OCI-LY3 (cell line): ENCODE data around the gene LIN7B.

Experiments
- H2AFZ ChIP-seq: fragments of 200-600, 300-600 bp; shearing (Covaris generic); 2 replicates; pipeline ENCODE4 v1.6.0; 2014; ENCODE audit warnings: antibody characterized with exemption, low read depth, low read length
- H3K27ac ChIP-seq: fragments of 200-600, 300-600 bp; sonication (generic); 2 replicates; pipeline ENCODE4 v1.5.1; 2014; ENCODE audit warnings: mild to moderate bottlenecking, low read length, moderate library complexity, mixed read lengths
- H3K27me3 ChIP-seq: fragments of 200-600, 300-600 bp; sonication (generic); 2 replicates; pipeline ENCODE4 v1.6.1; 2014; ENCODE audit warnings: low read depth, low read length, mixed read lengths
- H3K36me3 ChIP-seq: fragments of 200-600, 300-600 bp; sonication (generic); replicated peaks from 2 replicates; pipeline ENCODE3; 2014; ENCODE audit warnings: low read depth, low read length, mixed read lengths
- H3K4me1 ChIP-seq: fragments of 300-600, 200-600 bp; sonication (generic); 2 replicates; pipeline ENCODE4 v1.6.1; 2014; ENCODE audit warnings: low read length, mixed read lengths
- H3K4me2 ChIP-seq: fragments of 200-600, 300-600 bp; sonication (generic); 2 replicates; pipeline ENCODE4 v1.6.1; 2014; ENCODE audit warnings: low read length, mixed read lengths
- H3K4me3 ChIP-seq: fragments of 300-600, 200-600 bp; sonication (generic); 2 replicates; pipeline ENCODE4 v1.5.1; 2014; ENCODE audit warnings: antibody characterized with exemption, mild to moderate bottlenecking, low read length, moderate library complexity
- H3K79me2 ChIP-seq: fragments of 300-600, 200-600 bp; shearing (Covaris generic); 2 replicates; pipeline ENCODE4 v1.6.1; 2014; ENCODE audit warnings: mild to moderate bottlenecking, low read length, mixed read lengths
- H3K9ac ChIP-seq: fragments of 300-600, 200-600 bp; shearing (Covaris generic); 2 replicates; pipeline ENCODE4 v1.6.0; 2014; ENCODE audit warnings: mild to moderate bottlenecking, low read length, moderate library complexity
- H3K9me3 ChIP-seq: fragments of 200-600, 300-600 bp; shearing (Covaris generic); 2 replicates; pipeline ENCODE4 v1.6.1; 2014; ENCODE audit warnings: low read length, mixed read lengths; ENCODE audit not compliant: insufficient read depth
- H4K20me1 ChIP-seq: fragments of 200-600, 300-600 bp; sonication (generic); 2 replicates; pipeline ENCODE4 v1.6.1; 2016; ENCODE audit warnings: low read length, mixed read lengths; ENCODE audit not compliant: insufficient read depth
- CTCF ChIP-seq: fragments of 200-600, 300-600 bp; sonication (generic); IDR thresholded peaks from 2 replicates; pipeline ENCODE4 v1.5.1; 2014; ENCODE audit warnings: antibody characterized with exemption, low read length, low read depth
- EZH2phosphoT487 ChIP-seq: fragments of 200-600 bp; shearing (Covaris generic); IDR thresholded peaks from 2 replicates; pipeline ENCODE4 v1.6.1; 2018; ENCODE audit warnings: antibody characterized with exemption, mixed run types, low read depth

The LIN7B gene

GRCh38 chr19:49149652-49150105 is 35.5 kb downstream of the LIN7B start:
- H4K20me1 ChIP-seq = no peaks in the 10 kb centered on the region
- H3K27me3 ChIP-seq = 0 out of 2 replicates have a peak, but pooled peaks cover 3% of the 10 kb centered on the region
- H3K36me3 ChIP-seq = no peaks in the 10 kb centered on the region
- H3K4me1 ChIP-seq = peaks cover 31% of the 10 kb centered on the region
- H3K9ac ChIP-seq = peak overlapping the region; percentile 76
- H2AFZ ChIP-seq = peak overlapping the region; percentile 86
- H3K79me2 ChIP-seq = no peaks in the 10 kb centered on the region
- peak overlapping the region; percentile 74 for H3K27ac ChIP-seq
- no peak for TF ChIP-seq EZH2phosphoT487
- no peak for TF ChIP-seq CTCF
- peak overlapping the region; percentile 83 for H3K4me3 ChIP-seq
- H3K4me2 ChIP-seq = peak overlapping the region; percentile 88
- no peaks in the 10 kb centered on the region for H3K9me3 ChIP-seq

GRCh38 chr19:49150106-49150943 is 36.2 kb downstream of the LIN7B start:
- Histone ChIP-seq H3K9ac (peak overlapping the region; percentile 76), H3K9me3 (no peaks in the 10 kb centered on the region), H3K4me1 (peaks cover 29% of the 10 kb centered on the region), H2AFZ (peak overlapping the region; percentile 86), H3K27ac (peak overlapping the region; percentile 74), H3K4me2 (peak overlapping the region; percentile 88), H3K36me3 (no peaks in the 10 kb centered on the region), H3K4me3 (peak overlapping the region; percentile 83), H4K20me1 (no peaks in the 10 kb centered on the region), H3K27me3 (0 out of 2 replicates have a peak, but pooled peaks cover 3% of the 10 kb centered on the region), H3K79me2 (no peaks in the 10 kb centered on the region)
- TF ChIP-seq EZH2phosphoT487 (no peak), CTCF (no peak)

- 0 out of 2 replicates have a peak, but pooled peaks cover 3% of the 10 kb centered on the region for H3K27me3 ChIP-seq
- peak overlapping the region; percentile 76 for H3K9ac ChIP-seq
- TF ChIP-seq CTCF = no peak
- TF ChIP-seq EZH2phosphoT487 = no peak
- peak overlapping the region; percentile 86; the same call in 1 of the 2 replicates for H2AFZ ChIP-seq
- peaks cover 23% of the 10 kb centered on the region for H3K4me1 ChIP-seq
- H3K79me2 ChIP-seq = no peaks in the 10 kb centered on the region
- peak overlapping the region; percentile 88 for H3K4me2 ChIP-seq
- no peaks in the 10 kb centered on the region for H3K9me3 ChIP-seq
- peak overlapping the region; percentile 74 for H3K27ac ChIP-seq
- no peaks in the 10 kb centered on the region for H4K20me1 ChIP-seq
- H3K4me3 ChIP-seq = peak overlapping the region; percentile 83
- no peaks in the 10 kb centered on the region for H3K36me3 ChIP-seq
Measured at GRCh38 chr19:49150944-49151243, 36.7 kb downstream of the LIN7B start.

- no peaks in the 10 kb centered on the region for H3K79me2 ChIP-seq
- no peaks in the 10 kb centered on the region for H4K20me1 ChIP-seq
- H3K36me3 ChIP-seq = no peaks in the 10 kb centered on the region
- peak overlapping the region; percentile 74 for H3K27ac ChIP-seq
- peak overlapping the region; percentile 83 for H3K4me3 ChIP-seq
- peaks cover 7% of the 10 kb centered on the region; the same call in 1 of the 2 replicates for H3K27me3 ChIP-seq
- TF ChIP-seq CTCF = no peak
- TF ChIP-seq EZH2phosphoT487 = no peak
- peaks cover 19% of the 10 kb centered on the region for H3K4me1 ChIP-seq
- H3K4me2 ChIP-seq = peak overlapping the region; percentile 88
- peak overlapping the region; percentile 76 for H3K9ac ChIP-seq
- no peaks in the 10 kb centered on the region for H3K9me3 ChIP-seq
- peak overlapping the region; percentile 23; the same call in 1 of the 2 replicates for H2AFZ ChIP-seq
Measured at GRCh38 chr19:49151267-49152118, 37.3 kb downstream of the LIN7B start.
